Measurements from ENCODE around the gene CABLES1.

GRCh38 chr18:23143016-23143814, 7.9 kb downstream of the CABLES1 start:
- TF ChIP-seq, protein P1, sequence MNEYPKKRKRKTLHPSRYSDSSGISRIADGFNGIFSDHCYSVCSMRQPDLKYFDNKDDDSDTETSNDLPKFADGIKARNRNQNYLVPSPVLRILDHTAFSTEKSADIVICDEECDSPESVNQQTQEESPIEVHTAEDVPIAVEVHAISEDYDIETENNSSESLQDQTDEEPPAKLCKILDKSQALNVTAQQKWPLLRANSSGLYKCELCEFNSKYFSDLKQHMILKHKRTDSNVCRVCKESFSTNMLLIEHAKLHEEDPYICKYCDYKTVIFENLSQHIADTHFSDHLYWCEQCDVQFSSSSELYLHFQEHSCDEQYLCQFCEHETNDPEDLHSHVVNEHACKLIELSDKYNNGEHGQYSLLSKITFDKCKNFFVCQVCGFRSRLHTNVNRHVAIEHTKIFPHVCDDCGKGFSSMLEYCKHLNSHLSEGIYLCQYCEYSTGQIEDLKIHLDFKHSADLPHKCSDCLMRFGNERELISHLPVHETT (tag by site-specific recombination; IDR thresholded peaks at IDR 0.05): no peak
- TF ChIP-seq, protein P2, sequence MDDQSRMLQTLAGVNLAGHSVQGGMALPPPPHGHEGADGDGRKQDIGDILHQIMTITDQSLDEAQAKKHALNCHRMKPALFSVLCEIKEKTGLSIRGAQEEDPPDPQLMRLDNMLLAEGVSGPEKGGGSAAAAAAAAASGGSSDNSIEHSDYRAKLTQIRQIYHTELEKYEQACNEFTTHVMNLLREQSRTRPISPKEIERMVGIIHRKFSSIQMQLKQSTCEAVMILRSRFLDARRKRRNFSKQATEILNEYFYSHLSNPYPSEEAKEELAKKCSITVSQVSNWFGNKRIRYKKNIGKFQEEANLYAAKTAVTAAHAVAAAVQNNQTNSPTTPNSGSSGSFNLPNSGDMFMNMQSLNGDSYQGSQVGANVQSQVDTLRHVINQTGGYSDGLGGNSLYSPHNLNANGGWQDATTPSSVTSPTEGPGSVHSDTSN (CRISPR knock-in tag; IDR thresholded peaks at IDR 0.05): no peak
- TF ChIP-seq, protein P3, sequence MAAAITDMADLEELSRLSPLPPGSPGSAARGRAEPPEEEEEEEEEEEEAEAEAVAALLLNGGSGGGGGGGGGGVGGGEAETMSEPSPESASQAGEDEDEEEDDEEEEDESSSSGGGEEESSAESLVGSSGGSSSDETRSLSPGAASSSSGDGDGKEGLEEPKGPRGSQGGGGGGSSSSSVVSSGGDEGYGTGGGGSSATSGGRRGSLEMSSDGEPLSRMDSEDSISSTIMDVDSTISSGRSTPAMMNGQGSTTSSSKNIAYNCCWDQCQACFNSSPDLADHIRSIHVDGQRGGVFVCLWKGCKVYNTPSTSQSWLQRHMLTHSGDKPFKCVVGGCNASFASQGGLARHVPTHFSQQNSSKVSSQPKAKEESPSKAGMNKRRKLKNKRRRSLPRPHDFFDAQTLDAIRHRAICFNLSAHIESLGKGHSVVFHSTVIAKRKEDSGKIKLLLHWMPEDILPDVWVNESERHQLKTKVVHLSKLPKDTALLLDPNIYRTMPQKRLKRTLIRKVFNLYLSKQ (tag by site-specific recombination; IDR thresholded peaks at IDR 0.05; ENCODE audit: borderline replicate concordance): no peak
- TF ChIP-seq CTCF (tag by site-specific recombination; IDR thresholded peaks at IDR 0.05) (no peak), KLF1 (tag by site-specific recombination; IDR thresholded peaks at IDR 0.05) (peak; percentile 84), ZNF555 (tag by site-specific recombination; conservative IDR thresholded peaks at IDR 0.05) (no peak), ZNF146 (tag by site-specific recombination; IDR thresholded peaks at IDR 0.05) (no peak), ZNF37A (tag by site-specific recombination; IDR thresholded peaks at IDR 0.05) (no peak), ZNF10 (tag by site-specific recombination; IDR thresholded peaks at IDR 0.05) (no peak), TCF7L2 (IDR thresholded peaks at IDR 0.05; ENCODE audit: borderline replicate concordance, low read depth, low read length) (no peak), ZNF112 (tag by site-specific recombination; IDR thresholded peaks at IDR 0.05) (no peak), MEIS1 (CRISPR knock-in tag; IDR thresholded peaks at IDR 0.05; ENCODE audit: borderline replicate concordance) (no peak)
- TF ChIP-seq, protein P4, sequence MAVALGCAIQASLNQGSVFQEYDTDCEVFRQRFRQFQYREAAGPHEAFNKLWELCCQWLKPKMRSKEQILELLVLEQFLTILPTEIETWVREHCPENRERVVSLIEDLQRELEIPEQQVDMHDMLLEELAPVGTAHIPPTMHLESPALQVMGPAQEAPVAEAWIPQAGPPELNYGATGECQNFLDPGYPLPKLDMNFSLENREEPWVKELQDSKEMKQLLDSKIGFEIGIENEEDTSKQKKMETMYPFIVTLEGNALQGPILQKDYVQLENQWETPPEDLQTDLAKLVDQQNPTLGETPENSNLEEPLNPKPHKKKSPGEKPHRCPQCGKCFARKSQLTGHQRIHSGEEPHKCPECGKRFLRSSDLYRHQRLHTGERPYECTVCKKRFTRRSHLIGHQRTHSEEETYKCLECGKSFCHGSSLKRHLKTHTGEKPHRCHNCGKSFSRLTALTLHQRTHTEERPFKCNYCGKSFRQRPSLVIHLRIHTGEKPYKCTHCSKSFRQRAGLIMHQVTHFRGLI (tag by site-specific recombination; IDR thresholded peaks at IDR 0.05): no peak
- TF ChIP-seq, protein P5, sequence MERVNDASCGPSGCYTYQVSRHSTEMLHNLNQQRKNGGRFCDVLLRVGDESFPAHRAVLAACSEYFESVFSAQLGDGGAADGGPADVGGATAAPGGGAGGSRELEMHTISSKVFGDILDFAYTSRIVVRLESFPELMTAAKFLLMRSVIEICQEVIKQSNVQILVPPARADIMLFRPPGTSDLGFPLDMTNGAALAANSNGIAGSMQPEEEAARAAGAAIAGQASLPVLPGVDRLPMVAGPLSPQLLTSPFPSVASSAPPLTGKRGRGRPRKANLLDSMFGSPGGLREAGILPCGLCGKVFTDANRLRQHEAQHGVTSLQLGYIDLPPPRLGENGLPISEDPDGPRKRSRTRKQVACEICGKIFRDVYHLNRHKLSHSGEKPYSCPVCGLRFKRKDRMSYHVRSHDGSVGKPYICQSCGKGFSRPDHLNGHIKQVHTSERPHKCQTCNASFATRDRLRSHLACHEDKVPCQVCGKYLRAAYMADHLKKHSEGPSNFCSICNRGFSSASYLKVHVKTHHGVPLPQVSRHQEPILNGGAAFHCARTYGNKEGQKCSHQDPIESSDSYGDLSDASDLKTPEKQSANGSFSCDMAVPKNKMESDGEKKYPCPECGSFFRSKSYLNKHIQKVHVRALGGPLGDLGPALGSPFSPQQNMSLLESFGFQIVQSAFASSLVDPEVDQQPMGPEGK (tag by site-specific recombination; IDR thresholded peaks at IDR 0.05): no peak
